ENCODE results near the gene ARHGDIB.

Gene ARHGDIB

DNA sequence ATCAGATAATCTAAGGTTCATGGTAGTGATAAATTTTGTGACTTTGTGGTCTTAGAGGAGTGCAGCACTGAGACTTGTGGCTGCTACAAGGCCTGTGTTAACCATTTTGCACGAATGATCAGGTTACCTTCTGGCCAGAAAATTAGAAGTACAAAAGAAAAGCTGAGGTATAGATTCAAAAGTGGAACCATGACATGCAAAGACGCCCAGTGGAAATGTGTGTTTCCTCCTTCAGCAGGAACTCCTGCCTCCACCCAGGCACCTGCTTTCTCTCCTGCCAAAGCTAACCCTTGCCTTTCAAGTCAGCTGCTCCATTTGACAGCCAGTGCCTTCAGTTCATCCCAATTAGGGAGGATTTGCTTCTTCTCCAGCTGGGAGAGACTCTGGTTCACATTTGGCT lies 21.6 kb upstream of the ARHGDIB start:
- DNase-seq (ENCODE audit: low spot score) = no peak

DNA sequence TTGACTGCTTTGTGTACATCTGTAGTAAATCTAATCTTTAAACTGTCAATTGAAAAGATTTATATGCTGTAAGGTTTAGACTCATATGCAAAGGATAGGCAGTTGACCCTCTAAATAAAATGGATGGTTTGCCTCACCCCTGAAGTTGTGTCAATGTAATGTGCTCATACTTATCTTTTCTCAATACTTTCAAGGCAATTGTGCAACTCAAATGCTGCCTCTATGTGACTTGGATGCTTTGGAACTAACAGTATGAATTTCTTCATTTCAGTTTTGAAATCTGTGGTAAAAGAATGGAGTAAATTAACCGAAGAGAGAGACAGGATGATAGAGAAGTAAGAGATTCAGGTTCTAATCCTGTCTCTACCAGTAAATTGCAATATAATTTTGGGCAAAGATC lies 21.2 kb upstream of the ARHGDIB start:
- no peak for DNase-seq (ENCODE audit: low spot score)

DNA sequence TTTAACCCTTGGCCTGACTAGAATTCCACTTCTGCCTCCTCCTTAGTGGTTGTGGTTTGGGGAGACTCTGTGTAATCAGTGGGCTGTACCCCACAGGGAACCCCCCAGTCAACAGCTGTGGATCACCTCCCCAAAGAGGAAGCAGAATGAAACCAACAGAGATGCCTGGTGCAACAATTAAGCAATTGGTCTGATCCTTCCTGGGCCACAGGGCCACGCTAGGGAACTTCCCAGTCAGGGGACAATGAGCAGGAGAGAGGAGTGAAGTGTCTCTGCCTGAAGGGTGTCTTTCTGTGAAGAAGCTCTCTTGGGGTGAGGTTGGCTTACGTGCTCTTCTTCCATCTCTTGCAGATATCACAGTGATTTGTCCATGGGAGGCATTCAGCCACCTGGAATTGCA lies 19.6 kb upstream of the ARHGDIB start:
- no peak for DNase-seq (ENCODE audit: low spot score)

DNA sequence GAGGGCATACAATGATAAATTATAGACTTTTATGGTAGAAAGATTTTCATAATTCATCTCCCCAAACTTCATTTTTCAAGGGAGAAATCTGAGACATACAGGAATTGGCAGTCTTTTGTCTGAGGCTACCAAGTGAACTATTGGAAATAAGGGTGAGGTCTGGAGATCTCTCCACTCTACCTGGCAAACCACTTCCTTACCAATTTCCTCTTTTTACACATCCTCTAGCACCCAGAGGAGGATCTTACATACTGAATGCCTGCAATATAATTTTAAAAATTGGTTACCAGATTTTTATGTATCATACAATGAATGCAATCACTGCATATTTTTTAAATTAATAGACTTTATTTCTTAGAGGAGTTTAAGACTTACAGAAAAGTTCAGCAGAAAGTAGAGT lies 18.1 kb upstream of the ARHGDIB start:
- no peak for DNase-seq (ENCODE audit: low spot score)

DNA sequence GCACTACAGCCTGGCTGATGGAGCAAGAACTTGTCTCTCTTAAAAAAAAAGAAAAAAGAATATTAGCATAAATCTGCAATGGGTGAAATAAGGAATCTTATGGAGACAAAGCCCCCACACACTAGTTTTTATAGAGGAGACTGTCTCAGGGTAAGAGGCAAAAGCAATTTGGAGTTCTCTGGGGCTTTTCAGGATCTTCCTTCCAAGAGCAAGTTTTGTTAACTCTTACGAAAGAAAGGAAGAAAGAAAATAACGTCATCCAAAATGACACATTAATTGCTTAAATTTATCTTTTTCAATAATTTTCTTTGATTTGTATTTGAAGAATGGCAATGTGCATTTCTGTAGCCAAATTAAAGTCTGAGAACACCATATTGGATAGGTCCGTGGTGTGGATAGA lies 15.3 kb upstream of the ARHGDIB start:
- DNase-seq (ENCODE audit: low spot score) = no peak

DNA sequence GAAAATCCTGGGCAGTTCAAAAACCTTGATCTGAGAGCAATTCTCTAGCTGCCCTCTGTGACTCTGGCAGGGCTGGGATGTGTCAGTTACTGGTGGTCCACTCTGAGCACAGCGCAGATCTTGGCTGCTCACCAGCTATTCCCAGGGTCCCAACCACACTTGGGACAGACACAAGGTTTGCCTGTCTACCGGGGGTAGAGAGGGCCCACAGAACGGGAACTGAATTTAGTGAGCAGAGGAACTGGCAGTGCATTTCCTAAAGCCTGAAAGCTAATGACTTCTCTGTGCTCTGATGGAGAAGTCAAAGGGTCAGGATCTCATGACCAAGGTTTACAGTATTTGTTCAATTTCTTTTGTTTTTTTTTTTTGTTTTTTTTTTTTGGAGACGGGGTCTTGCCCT lies 14.1 kb upstream of the ARHGDIB start:
- DNase-seq (ENCODE audit: low spot score) = no peak

DNA sequence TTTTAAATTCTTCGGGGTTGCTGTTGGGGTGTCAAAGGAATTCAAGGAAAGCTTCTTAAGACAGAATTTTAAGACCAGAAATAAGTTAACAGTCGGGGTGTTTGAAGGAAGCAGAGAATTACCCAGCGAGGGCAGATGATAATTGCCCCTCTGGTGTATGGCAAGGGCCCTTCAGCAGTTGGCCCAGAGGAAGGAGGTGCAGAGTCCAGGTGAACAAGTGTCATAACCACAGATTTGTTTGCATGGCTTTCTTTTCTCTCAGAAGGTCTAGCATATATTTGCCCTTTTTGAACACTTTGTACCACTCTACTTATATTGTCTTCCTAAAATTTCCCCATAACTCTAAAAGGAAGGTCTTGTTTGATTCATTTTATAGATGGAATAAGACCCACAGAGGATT lies 13.2 kb upstream of the ARHGDIB start:
- no peak for DNase-seq (ENCODE audit: low spot score)

DNA sequence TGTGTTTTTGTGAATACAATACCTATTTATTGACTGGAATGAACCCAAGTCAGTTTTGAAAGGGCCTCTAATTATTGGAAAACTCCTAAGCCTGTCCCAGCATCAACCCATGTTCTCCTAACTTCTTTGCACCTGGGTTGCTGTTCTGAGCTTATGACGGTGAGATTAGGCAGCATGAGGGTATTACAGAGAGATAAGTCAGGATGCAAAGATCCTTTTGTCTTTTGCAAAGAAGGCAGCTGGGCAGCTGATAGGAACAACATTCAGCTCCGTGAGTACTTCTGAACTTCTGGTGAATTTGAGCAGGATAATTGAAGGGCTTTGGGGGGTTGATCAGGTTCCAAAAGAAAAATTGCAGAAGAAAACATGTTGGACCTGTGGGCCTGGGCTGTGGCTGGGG lies 11.4 kb upstream of the ARHGDIB start, which contains the start of gene PDE6H:
TSS of gene PDE6H (plus strand) at position 227 of the 400 bp plus-strand sequence. CDS start 4,971 bp downstream, outside the sequence.
- DNase-seq (ENCODE audit: low spot score) = no peak

DNA sequence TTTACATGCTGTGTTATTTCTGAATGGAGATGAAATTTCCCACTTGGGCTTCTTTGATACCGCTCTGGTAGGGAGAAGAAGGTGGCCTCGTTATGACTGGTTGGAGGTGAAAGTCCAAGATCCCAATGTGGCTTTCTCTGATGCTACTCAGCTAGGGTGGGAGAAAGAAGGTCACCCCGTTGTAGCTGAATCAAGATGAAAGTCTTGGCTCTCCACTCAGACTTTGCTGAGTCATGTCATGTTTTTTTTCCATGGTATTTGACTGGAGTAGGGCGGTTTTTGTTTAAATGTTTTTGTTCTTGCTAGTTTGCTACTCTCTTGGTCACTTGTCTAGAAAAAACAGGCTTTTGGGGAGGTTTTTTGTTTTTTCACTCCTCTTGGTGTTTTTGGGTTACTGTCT lies 9.1 kb upstream of the ARHGDIB start:
- no peak for DNase-seq (ENCODE audit: low spot score)

DNA sequence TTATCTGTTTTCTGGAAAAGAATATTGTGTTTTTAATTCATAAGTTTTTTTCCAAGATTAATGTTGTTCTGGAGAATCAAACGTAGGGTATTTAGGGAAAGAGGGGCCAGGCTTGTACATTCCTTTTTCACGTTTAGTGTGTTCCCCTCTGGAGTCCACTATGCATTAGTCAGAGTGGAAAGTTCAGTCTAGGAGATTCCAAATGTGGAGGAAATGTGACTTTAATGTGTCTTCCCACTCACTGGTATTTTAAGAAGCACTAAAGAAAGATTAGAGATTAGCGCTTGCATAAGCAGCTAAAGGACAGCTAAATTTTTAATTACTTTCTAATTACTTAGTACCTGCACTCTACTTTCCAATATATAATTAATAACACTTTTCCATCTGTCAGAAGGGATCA lies 7.1 kb upstream of the ARHGDIB start:
- DNase-seq (ENCODE audit: low spot score) = no peak

DNA sequence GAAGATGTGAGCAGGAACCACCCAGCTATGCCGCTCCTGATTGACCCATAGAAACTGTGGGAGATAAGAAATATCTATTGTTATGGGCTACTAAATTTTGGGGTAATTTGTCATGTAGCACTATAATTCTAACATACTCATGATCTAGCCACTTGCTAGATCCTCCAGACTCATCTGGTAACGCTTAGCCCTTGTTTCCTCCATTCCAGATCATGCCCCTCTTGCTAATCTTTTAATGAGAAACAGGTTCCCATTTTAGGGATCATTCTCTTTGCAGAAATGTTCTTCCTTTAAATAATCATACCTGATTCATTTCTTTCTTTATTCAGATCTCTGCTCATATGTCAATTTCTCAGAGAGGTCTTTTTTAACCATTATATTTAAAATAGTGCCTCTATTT lies 3.8 kb upstream of the ARHGDIB start:
- no peak for DNase-seq (ENCODE audit: low spot score)

DNA sequence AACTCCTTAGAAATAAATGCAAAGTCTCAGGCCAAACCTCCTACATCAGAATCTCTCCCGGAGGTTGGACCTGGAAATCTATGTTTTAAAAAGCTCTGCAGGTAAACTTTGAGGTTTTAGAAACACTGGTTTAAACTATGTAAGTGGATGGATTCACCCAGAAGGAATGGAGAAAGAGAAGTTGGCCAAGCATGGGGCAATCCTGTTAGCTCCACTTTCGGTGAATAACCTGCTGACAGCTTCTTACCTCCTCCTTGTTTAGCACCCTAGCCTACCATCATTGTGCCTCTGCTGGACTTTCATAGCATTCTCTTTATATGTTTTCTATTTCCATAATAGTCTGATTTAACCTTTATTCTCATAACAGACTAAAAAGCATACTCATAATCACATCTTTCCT lies 3.0 kb upstream of the ARHGDIB start:
- no peak for DNase-seq (ENCODE audit: low spot score)

DNA sequence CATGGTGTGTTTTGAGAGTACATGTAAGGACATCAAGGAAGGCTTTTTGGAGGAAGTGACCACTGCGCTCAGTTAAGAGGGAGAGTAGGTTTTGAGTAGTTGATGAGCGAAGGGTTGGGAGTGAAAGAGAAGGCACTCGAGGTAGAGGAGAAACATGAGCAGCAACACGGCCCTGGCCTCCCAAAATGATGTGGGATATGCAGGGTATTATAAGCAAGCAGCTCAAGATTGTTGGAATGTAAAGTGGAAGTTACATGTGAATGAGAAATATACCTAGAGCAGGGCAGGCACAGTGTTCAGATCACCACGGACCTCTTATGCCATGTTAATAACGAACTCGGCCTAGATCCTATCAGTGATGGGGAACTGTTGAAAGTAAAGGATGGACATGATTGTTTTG lies 2.1 kb upstream of the ARHGDIB start:
- DNase-seq (ENCODE audit: low spot score) = no peak

DNA sequence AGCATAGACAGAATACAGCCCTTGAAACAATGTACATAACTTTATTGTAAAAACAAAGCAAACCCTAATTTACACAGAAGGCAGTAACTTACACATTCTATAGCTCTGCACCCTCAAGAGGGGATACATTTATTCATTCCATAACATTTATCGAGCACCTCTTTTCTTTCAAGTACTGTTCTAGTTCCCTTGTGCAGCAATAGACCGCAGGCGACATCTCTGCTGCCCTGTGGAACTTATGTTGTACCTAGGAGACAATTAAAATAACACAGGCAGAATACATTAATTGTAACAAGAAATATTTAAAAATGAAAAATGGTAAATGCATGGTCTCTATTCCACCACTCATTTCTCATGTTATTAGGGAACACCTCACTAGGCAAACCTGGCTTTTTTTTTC lies 1.4 kb upstream of the ARHGDIB start:
- DNase-seq (ENCODE audit: low spot score) = no peak

DNA sequence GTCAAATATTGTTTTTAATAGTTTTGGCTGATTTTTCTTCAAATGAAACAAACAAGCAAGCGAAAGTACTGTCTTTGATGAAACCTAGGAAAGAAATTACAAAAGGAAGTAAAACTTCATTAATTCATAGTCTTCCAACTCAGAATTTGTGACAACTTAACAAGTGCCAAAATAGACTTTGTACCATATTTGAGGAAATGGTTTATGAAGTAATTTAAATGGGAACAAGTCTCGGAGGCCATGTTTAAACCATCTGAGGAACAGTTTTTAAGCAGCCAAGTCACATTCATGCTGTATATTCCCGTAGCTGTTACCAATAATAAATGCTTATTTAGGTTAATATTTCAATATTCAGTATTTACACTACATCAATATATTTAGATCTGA lies 745 bp upstream of the ARHGDIB start:
- DNase-seq (ENCODE audit: low spot score) = no peak

DNA sequence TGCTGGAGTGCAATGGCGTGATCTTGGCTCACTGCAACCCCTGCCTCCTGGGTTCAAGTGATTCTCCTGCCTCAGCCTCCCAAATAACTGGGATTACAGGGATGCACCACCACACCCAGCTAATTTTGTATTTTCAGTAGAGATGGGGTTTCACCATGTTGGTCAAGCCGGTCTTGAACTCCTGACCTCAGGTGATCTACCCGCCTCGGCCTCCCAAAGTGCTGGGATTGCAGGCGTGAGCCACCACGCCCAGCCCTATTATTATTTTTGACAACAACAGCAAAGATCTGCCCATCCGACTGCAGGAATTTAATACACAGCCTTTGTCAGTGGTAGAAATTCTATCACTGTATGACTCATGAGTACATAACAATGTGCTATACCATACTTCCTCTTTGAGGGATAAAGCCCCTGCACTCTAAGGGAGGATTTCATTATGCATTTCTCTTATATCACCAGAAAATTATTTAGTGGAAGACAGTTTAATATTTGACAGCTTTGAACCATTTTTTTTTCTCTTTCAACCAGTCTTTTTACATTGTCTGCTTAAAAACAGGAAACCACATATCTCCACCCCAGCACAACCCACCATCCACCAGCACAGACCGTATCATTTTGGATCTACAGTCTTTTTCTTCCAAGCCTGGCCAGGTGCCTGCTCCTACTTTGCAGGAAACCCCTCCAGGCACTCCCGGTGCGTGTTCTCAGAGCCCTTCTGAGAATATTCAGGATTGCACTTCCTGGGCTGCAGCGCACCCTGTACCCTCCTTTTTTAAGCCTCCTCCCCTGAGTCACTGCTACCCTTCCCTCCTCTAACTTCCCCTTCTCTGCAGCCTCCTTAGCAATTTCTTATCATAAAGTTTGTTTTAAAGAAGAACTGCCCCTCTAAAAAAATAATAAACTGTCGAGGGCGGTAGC lies 594 bp downstream of the ARHGDIB start:
- no peak for DNase-seq (ENCODE audit: low spot score)

DNA sequence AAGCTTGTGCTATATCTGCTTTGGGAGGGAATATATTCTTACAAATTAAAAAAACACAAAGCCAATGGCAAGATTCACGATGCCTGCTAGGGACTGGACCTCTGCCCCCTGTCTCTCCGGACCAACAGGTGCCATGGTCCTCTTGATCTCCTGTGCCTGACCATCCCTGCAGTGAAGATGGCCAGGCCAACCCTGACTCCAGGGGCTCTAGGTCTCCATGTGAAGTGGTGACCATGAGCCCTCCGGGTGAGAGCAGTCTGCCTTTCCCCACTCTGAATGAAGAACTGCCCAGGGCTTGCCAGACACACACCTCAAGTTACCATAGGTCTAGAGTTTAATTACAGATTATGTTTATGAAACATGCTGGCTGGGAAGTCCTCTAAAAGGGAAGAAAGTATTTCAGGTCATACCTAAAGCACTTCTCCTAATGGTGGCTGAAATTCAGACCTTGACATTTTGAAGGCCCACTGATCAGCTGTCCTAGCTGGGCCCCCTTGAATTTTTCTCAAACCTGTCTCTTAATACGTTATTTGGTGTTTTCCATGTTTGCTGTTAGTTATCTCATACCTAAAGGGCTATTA lies 1.4 kb downstream of the ARHGDIB start:
- DNase-seq (ENCODE audit: low spot score) = no peak

DNA sequence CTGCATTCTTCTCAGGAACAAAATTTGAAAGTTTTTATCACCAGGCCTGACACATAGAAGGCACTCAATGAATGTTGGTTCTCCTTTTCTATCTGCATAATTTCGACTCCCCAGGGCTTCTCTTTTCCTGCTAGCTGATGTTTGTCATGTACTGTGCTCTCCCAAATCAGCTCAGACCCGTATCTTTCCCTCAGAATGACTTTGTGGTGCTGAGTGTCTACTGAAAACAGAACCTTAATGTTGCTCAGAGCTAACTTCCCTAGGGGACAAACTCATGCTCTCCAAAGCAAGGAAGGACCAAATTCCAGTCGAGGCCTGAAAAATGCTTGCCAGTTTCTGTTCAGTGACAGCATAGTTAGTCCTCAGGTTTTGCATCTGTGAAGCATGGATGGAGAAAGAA lies 1.9 kb downstream of the ARHGDIB start:
- no peak for DNase-seq (ENCODE audit: low spot score)

DNA sequence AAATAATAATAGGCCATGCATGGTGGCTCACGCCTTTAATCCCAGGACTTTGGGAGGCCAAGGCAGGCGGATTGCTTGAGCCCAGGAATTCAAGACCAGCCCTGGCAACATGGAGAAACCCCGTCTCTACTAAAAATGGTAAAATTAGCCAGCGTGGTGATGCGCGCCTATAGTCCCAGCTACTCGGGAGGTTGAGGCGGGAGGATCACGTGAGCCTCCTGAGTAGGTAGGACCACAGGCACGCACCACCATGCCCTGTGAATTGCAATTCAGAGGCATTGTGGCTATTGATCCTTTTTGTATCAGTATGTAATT lies 2.3 kb downstream of the ARHGDIB start:
- DNase-seq (ENCODE audit: low spot score) = no peak

DNA sequence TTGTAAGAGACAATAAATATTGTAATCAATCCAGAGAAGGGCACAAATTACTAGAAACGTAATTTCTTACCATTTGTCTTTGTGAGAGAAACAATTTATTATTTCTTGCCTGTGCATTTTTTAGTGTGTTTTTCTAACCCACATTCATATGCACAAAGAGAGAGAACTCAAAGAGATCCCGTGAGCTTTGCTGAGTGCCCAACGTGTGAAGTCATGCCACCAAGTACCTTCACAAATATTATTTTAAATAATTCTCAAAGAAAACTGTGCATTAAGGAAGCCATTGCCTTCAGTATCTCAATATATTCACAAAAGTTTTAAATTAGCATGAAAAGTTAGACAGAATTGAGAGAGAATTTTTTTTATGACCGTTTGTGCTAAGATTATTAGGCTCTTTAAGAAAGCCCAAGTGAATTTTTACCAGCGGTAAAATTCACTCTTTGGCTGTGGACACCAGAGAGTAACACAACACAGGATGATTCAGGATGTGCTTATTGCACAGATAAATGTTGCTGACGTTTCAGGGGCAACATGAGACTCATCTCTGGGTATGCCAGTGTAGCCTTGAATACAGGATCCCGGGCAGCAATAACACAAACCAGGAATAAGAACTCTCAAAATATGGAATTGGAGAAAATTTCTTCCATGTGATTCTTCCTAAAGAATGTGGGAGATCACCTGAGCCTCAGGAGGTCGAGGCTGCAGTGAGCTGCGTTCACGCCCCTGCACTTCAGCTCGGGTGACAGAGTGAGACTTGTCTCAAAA lies 2.9 kb downstream of the ARHGDIB start:
- DNase-seq (ENCODE audit: low spot score) = no peak

DNA sequence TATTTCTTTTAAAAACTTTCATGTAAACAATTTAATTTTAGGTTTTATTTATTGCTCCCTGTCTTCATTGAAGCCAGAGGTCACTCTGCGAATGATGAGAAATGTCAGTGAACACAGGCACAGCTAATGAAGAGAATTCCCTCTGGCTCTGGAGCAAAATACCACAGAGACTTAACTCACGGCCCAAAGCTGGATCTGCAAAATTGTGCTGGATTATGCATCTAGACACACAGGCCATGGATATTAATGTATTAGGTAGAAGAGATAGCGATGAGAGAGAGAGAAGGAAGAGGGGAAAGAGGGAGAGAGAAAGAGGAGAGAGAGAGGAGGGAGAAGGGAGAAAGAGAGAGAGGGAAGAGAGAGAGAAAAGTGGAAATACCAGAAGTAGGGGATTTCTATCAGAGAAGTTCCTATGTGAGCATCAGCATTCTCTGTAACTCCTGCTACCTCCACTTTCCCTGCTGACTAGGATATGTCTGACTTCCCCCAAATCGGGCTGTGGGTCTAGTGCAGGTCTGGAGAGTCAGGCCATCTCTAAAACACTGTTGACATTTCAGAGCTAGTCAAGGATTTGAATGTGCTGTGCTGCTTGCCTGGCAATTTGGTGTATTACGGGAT lies 3.7 kb downstream of the ARHGDIB start:
- no peak for DNase-seq (ENCODE audit: low spot score)

DNA sequence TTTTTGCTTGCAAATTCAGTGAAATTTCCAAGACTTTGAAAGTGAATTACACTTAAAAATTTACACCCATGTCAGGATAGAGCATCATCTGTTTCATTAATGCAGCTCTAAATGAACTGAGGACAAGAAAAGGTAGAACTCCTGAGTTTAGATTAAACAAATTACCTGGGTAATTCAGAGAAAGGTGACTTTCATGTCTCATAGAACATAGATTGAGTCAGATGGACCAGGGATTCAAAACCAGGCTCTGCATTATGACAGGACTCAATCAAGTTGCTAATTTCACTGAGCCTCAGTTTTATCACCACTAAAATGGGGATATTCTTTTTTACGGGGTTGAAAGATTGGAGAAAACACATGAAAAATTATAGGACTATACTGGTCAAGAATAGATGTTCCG lies 4.5 kb downstream of the ARHGDIB start:
- no peak for DNase-seq (ENCODE audit: low spot score)

All from HuH-7 (cell line).